ENCODE measurements around the gene PCNP.

DNA sequence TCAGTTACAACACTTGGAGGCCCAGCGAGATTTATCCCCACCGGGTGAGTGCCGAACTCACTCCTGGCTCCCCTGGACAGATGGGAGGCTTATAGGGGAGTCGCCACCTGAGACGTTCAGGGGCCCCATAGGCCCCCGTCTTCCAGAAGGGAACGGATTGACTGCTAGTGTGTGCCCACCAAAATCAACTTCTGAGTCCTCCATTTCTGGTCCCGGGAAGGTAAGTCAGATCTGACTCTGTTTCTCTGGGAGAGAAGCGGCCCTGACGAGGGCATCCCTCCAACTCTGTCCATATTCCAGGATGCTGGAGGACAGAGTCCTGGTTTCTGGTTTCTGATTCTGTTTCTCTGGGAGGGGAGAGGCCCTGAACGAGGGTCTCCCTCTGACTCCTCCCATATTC is 58.6 kb downstream of the PCNP start:
- TF ChIP-seq EZH2 (IDR thresholded peaks at IDR 0.05) (no peak), POLR2AphosphoS5 (IDR thresholded peaks at IDR 0.05; ENCODE audit: borderline replicate concordance, low read depth, low read length) (no peak)
